Measurements from ENCODE around the gene SCD5. TPM values are rescaled to one million over a fixed set of nuclear protein-coding genes. Genes with fewer than 3 reads are reported as not detected.

Gene SCD5
- polyA plus RNA-seq, 2 of the 4 experiments (the other 2 are of a cell fraction) = 9.8 to 11.9 TPM

DNA sequence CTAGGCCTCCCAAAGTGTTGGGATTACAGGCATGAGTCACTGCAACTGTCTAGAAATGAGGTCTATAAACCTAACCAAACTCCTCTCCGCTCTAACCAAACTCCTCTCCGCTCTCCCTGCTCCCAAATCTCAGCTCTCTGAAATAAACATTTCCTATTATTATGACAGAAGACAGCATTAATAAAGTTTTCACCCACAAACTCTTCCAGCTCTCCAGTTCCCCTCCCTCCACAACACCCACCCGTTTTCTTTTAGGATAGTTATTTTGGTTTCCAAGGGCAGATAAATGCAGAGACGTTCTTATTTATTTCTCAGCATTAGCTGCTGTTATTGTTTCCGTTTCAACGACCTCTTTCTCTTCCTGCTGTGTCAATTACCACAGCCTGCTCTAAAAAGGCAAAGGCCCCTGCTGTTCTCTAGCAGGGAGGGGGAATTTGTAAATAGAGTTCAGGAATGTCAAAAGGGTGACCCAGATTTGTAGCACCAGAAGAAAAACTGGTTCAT is 13.3 kb upstream of the SCD5 start:
- Histone ChIP-seq H3K4me3 (no peak overlapping the region), H3K27ac (no peak overlapping the region), H3K9me3 (no peaks in the 10 kb centered on the region), H3K4me2 (no peak overlapping the region), H3K4me1 (no peaks in the 10 kb centered on the region)
- DNase-seq (ENCODE audit: low read depth in 1 of 2, low spot score in 1 of 2) = no peak
- ChIA-PET CTCF (no interaction called here), POLR2A (no interaction called here)
- no peak for ATAC-seq
- WGBS (ENCODE audit: missing lambda C conversion rate) = 65% methylated on average over 6 of the region's 6 CpGs
- no peak for FAIRE-seq
- TF ChIP-seq RARB (CRISPR knock-in tag; IDR thresholded peaks at IDR 0.05) = no peak
- TF ChIP-seq, protein P1, sequence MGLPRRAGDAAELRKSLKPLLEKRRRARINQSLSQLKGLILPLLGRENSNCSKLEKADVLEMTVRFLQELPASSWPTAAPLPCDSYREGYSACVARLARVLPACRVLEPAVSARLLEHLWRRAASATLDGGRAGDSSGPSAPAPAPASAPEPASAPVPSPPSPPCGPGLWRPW (IDR thresholded peaks at IDR 0.05) = no peak
- TF ChIP-seq JUNB (IDR thresholded peaks at IDR 0.05) = no peak
- no peak for TF ChIP-seq MAZ (IDR thresholded peaks at IDR 0.05; ENCODE audit: borderline replicate concordance, low read depth, low read length)
- TF ChIP-seq CEBPB (IDR thresholded peaks at IDR 0.05) = no peak
- no peak for TF ChIP-seq HOXA7 (CRISPR knock-in tag; IDR thresholded peaks at IDR 0.05)
- TF ChIP-seq HOXB5 (CRISPR knock-in tag; IDR thresholded peaks at IDR 0.05) = no peak
- TF ChIP-seq SREBF2 (IDR thresholded peaks at IDR 0.05) = no peak

DNA sequence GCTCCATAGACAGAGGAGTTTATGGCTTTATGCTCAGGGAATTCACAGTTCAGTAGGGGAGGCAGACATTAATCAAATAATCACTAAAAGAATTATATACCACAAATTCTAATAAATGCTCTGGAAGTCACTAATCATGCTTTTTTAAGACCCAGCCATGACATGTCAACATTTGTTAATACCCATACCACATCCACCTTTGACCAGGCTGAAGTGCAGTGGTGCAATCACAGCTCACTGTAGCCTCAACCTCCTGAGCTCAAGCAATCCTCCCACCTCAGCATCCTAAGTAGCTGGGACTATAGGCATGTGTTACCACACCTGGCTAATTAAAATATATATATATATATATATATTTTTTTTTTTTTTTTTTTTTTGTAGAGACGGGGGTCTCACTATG is 12.8 kb upstream of the SCD5 start:
- POLR2A ChIA-PET = no interaction called here
- WGBS (ENCODE audit: missing lambda C conversion rate) = 45% methylated on average over 1 of the region's 1 CpG

DNA sequence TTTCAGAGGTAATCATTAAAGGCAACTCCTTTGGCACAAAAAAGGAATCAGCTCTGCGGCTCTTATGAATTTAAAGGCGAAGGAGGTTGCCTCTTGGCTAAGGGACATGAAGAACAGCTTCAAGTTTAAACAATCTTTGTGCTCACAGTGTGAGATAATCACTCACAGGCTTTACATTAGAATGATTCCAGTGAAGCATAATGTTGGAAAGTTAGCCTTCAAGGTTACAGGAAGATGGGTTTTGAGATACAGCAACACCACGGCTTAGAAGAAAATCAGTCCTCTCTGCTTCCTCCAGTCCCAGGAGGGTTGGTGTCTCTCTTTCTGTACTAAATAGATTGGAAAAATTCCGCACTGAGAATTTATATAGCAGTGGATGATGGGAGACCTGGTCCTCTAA is 11.6 kb upstream of the SCD5 start:
- DNase-seq (ENCODE audit: low read depth in 1 of 2, low spot score in 1 of 2) (no peak), FAIRE-seq (no peak), ATAC-seq (no peak; a peak in 1 of 6 replicates)
- no peak overlapping the region for H3K4me3 ChIP-seq
- WGBS (ENCODE audit: missing lambda C conversion rate) = 58% methylated on average over 4 of the region's 4 CpGs
- no peaks in the 10 kb centered on the region for H3K4me1 ChIP-seq
- CTCF ChIA-PET = no interaction called here
- TF ChIP-seq TP53 (CRISPR knock-in tag; IDR thresholded peaks at IDR 0.05) = no peak
- TF ChIP-seq, protein P2, sequence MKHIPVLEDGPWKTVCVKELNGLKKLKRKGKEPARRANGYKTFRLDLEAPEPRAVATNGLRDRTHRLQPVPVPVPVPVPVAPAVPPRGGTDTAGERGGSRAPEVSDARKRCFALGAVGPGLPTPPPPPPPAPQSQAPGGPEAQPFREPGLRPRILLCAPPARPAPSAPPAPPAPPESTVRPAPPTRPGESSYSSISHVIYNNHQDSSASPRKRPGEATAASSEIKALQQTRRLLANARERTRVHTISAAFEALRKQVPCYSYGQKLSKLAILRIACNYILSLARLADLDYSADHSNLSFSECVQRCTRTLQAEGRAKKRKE (CRISPR knock-in tag; IDR thresholded peaks at IDR 0.05; ENCODE audit: low read depth) = no peak
- TF ChIP-seq, protein P3, sequence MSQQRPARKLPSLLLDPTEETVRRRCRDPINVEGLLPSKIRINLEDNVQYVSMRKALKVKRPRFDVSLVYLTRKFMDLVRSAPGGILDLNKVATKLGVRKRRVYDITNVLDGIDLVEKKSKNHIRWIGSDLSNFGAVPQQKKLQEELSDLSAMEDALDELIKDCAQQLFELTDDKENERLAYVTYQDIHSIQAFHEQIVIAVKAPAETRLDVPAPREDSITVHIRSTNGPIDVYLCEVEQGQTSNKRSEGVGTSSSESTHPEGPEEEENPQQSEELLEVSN (IDR thresholded peaks at IDR 0.05; ENCODE audit: borderline replicate concordance, low read depth) = no peak
- TF ChIP-seq POLR2A (IDR thresholded peaks at IDR 0.05; ENCODE audit: low read length) = no peak
- no peak overlapping the region for H3K4me2 ChIP-seq
- H3K27ac ChIP-seq = no peak overlapping the region
- POLR2A ChIA-PET = no interaction called here
- H3K9me3 ChIP-seq = no peaks in the 10 kb centered on the region

More for the DNA sequence above, 12.8 kb upstream of the SCD5 start:
- Histone ChIP-seq H3K4me1 (no peaks in the 10 kb centered on the region), H3K4me3 (no peak overlapping the region), H3K4me2 (no peak overlapping the region), H3K9me3 (no peaks in the 10 kb centered on the region), H3K27ac (no peak overlapping the region)
- no peak for DNase-seq (ENCODE audit: low read depth in 1 of 2, low spot score in 1 of 2)
- TF ChIP-seq, protein P1 (IDR thresholded peaks at IDR 0.05) = no peak
- no peak for TF ChIP-seq RCOR1 (IDR thresholded peaks at IDR 0.05; ENCODE audit: low read depth, low read length)
- TF ChIP-seq FOXS1 (CRISPR knock-in tag; IDR thresholded peaks at IDR 0.05) = no peak
- TF ChIP-seq MAZ (IDR thresholded peaks at IDR 0.05; ENCODE audit: borderline replicate concordance, low read depth, low read length) = no peak
- no peak for TF ChIP-seq HEYL (CRISPR knock-in tag; IDR thresholded peaks at IDR 0.05)
- TF ChIP-seq CBX8 (IDR thresholded peaks at IDR 0.05) = no peak
- TF ChIP-seq HOXB5 (CRISPR knock-in tag; IDR thresholded peaks at IDR 0.05) = no peak
- TF ChIP-seq, protein P4, sequence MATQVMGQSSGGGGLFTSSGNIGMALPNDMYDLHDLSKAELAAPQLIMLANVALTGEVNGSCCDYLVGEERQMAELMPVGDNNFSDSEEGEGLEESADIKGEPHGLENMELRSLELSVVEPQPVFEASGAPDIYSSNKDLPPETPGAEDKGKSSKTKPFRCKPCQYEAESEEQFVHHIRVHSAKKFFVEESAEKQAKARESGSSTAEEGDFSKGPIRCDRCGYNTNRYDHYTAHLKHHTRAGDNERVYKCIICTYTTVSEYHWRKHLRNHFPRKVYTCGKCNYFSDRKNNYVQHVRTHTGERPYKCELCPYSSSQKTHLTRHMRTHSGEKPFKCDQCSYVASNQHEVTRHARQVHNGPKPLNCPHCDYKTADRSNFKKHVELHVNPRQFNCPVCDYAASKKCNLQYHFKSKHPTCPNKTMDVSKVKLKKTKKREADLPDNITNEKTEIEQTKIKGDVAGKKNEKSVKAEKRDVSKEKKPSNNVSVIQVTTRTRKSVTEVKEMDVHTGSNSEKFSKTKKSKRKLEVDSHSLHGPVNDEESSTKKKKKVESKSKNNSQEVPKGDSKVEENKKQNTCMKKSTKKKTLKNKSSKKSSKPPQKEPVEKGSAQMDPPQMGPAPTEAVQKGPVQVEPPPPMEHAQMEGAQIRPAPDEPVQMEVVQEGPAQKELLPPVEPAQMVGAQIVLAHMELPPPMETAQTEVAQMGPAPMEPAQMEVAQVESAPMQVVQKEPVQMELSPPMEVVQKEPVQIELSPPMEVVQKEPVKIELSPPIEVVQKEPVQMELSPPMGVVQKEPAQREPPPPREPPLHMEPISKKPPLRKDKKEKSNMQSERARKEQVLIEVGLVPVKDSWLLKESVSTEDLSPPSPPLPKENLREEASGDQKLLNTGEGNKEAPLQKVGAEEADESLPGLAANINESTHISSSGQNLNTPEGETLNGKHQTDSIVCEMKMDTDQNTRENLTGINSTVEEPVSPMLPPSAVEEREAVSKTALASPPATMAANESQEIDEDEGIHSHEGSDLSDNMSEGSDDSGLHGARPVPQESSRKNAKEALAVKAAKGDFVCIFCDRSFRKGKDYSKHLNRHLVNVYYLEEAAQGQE (IDR thresholded peaks at IDR 0.05) = no peak
- CTCF ChIA-PET = no interaction called here
- no peak for ATAC-seq
- no peak for FAIRE-seq

Data from A549 (cell line).